Stimulated activated CD4-positive, alpha-beta T cell treated with anti-CD3 and anti-CD28 coated beads, Interleukin-1b, Interleukin-23, amount 100 ng/mL, for 48 hours (primary cell): ENCODE results near the gene ARHGAP23.

Experiments used
- DNase-seq: peaks from one replicate; pipeline ENCODE4 v3.0.0-alpha.2; 2020

The ARHGAP23 gene

GRCh38 chr17:38442548-38442947 is 14.3 kb downstream of the ARHGAP23 start:
- DNase-seq: no peak

- no peak for DNase-seq
These were observed 15.2 kb downstream of the ARHGAP23 start for GRCh38 chr17:38443356-38444031.

- DNase-seq: peak; percentile 46
These were observed 15.9 kb downstream of the ARHGAP23 start for GRCh38 chr17:38444151-38444550.

- DNase-seq: no peak
These were observed 19.3 kb downstream of the ARHGAP23 start for GRCh38 chr17:38447502-38448085.

- DNase-seq: no peak
These were observed 20.0 kb downstream of the ARHGAP23 start for GRCh38 chr17:38448208-38448771.

- DNase-seq: no peak
These were observed 21.1 kb downstream of the ARHGAP23 start for GRCh38 chr17:38449364-38449763.

- no peak for DNase-seq
These were observed 22.3 kb downstream of the ARHGAP23 start for GRCh38 chr17:38450557-38451029.

GRCh38 chr17:38451030-38451839 is 23.0 kb downstream of the ARHGAP23 start:
- no peak for DNase-seq

- DNase-seq: no peak
These were observed 23.7 kb downstream of the ARHGAP23 start for GRCh38 chr17:38451840-38452529.

GRCh38 chr17:38452719-38453118 is 24.5 kb downstream of the ARHGAP23 start:
- DNase-seq: no peak

GRCh38 chr17:38453951-38454421 is 25.7 kb downstream of the ARHGAP23 start:
- DNase-seq: no peak

GRCh38 chr17:38454532-38454931 is 26.3 kb downstream of the ARHGAP23 start:
- DNase-seq: no peak

- no peak for DNase-seq
These were observed 27.1 kb downstream of the ARHGAP23 start for GRCh38 chr17:38455288-38455915.

GRCh38 chr17:38456031-38456815 is 28.0 kb downstream of the ARHGAP23 start:
- no peak for DNase-seq

- no peak for DNase-seq
These were observed 29.5 kb downstream of the ARHGAP23 start for GRCh38 chr17:38457577-38458371.

GRCh38 chr17:38458521-38458920 is 30.3 kb downstream of the ARHGAP23 start:
- DNase-seq: no peak

GRCh38 chr17:38459567-38459966 is 31.3 kb downstream of the ARHGAP23 start:
- DNase-seq: no peak

GRCh38 chr17:38460082-38460715 is 31.9 kb downstream of the ARHGAP23 start:
- no peak for DNase-seq

- no peak for DNase-seq
These were observed 32.7 kb downstream of the ARHGAP23 start for GRCh38 chr17:38460716-38461630.
